OCI-LY7 (cell line): ENCODE measurements around the gene FGFRL1.

ENCODE experiments used
- CTCF ChIP-seq: fragments of 200-600 bp; sonication (generic); conservative IDR thresholded peaks from 2 replicates; pipeline ENCODE4 v1.5.1; 2014; ENCODE audit warnings: mild to moderate bottlenecking, antibody characterized with exemption, low read length, moderate library complexity, mixed read lengths
- EZH2phosphoT487 ChIP-seq: fragments of 200-600 bp; sonication (generic); IDR thresholded peaks from 2 replicates; pipeline ENCODE4 v1.6.1; 2018; ENCODE audit warnings: low read depth, borderline replicate concordance, mild to moderate bottlenecking, mixed run types, antibody characterized with exemption, low read length, moderate library complexity, mixed read lengths

GRCh38 chr4:1021386-1022050, 10.1 kb downstream of the FGFRL1 start:
- TF ChIP-seq CTCF (no peak), EZH2phosphoT487 (no peak)
